GM12872 (cell line): Measurements from ENCODE around the gene NCOA6.

Source experiments
- TF ChIP-seq, protein P1 (sequence below): IDR thresholded peaks from 3 replicates; pipeline ENCODE4 v1.5.1; 2011; ENCODE audit warnings: low read depth, mild to moderate bottlenecking, low read length, moderate library complexity; ENCODE audit not compliant: insufficient read depth

Gene NCOA6

DNA sequence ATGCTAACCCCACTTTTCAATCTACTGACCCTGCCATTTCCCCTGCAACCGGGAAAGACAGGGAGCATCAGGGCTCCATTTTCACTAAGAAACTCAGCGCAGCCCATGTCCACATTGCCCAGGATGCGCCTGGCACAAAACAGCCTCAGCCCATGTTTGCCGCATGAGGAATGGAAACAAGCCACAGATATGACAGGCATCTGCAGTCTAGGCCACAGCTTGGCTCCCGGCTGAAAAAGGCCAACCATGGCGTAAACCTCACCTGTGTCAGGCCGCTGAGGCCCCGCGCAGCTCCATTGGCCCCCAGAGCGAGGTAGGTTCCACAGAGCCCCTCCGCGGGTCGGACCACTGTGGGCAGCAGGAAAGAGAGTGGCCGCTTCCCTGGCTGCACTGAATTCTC is 25.5 kb upstream of the NCOA6 start:
- TF ChIP-seq, protein P1, sequence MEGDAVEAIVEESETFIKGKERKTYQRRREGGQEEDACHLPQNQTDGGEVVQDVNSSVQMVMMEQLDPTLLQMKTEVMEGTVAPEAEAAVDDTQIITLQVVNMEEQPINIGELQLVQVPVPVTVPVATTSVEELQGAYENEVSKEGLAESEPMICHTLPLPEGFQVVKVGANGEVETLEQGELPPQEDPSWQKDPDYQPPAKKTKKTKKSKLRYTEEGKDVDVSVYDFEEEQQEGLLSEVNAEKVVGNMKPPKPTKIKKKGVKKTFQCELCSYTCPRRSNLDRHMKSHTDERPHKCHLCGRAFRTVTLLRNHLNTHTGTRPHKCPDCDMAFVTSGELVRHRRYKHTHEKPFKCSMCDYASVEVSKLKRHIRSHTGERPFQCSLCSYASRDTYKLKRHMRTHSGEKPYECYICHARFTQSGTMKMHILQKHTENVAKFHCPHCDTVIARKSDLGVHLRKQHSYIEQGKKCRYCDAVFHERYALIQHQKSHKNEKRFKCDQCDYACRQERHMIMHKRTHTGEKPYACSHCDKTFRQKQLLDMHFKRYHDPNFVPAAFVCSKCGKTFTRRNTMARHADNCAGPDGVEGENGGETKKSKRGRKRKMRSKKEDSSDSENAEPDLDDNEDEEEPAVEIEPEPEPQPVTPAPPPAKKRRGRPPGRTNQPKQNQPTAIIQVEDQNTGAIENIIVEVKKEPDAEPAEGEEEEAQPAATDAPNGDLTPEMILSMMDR: no peak

DNA sequence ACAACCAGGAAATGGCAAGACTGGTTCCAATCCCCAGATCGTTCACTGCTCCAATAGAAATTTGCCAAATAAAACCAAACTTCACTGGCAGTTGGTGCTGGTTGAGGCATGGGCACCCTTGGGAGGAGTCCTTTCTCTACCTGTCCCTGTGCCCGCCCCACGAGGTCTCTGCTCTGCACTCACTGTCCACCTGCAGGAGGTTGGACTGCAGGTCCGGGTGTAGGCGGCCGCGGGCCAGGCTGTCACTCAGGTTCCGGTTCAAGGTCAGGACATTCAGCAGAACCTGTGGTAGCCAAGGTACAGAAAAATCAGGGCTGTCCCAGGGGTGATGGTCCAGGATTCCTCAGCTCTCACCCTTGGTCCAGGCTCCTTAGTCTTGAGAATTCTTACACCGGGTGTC is 24.3 kb upstream of the NCOA6 start:
- TF ChIP-seq, protein P1: no peak

DNA sequence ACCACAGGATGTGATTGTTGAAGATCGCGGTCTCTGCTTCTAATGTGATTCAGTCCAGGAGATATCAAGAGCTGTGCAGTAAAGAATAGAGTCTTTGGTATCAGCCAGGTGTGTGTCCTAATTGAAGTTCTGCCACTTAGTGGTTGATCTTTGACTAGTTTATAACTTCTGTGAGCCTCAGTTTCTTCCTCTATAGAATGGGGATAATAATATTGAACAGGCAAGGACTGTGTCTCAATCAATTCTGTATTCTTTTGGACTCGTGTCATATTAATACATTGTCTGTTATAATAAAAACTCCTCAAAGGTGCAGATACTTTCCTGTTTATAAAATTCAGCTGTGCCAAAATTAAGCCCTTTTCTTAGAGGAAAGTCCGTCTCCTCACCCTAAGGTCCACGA is 23.1 kb upstream of the NCOA6 start:
- TF ChIP-seq, protein P1: no peak

DNA sequence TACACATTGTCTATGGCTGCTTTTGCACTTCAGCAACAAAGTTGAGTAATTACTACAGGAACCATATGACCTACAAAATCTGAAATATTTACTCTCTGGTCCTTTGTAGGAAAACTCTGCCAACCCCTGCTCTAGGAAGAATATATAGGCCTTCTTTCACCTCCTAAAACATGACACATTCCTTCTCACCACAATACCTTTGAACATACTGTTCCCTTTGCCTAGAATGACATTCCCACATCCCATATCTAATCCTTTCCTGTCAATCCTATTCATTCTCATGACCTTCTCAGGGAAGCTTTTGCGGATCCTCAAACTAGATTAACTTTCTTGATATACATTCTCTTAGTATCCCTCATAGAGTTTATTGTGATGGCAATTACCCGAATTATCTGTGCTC is 18.0 kb upstream of the NCOA6 start:
- TF ChIP-seq, protein P1: no peak

DNA sequence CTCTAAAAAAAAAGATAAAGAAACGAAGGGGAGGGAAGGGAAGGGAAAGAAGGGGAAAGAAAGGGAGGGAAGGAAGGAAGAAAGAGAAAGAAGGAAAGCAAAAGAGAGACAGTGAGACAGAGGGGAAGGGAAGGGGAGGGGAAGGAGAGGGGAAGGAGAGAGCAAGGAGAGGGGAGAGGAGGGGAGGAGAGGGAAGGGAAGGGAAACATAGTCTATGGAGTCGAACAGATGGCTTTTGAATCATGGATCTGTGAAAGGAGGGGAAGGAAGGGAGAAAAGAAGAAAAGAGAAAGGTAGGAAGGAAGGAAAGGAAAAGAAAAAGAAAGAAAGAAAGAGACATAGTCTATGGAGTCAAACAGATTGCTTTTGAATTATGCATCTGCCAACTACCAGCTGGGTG is 16.7 kb upstream of the NCOA6 start:
- TF ChIP-seq, protein P1: no peak

DNA sequence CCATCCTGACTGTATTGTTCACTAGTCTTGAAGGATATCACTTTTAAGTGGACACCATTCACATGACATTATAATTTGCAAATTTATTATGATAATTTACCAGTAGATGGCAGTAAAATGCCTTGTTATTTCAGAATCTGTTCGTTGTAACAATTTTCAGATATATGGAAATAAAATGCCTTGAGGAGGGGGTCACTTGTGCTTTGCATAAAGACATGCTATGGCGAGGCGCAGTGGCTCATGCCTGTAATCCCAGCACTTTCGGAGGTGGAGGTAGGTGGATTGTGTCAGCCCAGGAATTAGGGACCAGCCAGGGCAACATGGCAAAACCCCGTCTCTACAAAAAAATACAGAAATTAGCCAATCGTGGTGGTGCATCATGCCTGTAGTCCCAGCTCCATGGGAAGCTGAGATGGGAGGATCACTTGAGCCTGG is 9.0 kb upstream of the NCOA6 start:
- TF ChIP-seq, protein P1: no peak; the same call in 2 of the 3 replicates

DNA sequence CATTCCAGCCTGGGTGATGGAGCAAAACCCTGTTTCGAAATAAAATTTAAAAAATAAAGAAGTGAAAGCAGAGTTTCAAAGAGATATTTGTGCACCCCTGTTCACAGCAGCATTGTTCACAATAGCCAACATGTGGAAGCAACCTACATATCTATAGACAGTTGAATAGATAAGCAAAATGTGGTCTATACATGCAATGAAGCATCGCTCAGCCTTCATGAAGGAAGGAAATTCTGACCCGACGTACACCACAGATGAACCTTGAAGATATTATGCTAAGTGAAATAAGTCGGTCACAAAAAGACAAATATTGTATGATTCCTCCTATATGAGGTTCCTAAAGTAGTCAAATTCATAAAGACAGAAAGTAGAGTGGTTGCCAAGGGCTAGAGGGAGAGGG is 6.5 kb upstream of the NCOA6 start:
- TF ChIP-seq, protein P1: no peak

DNA sequence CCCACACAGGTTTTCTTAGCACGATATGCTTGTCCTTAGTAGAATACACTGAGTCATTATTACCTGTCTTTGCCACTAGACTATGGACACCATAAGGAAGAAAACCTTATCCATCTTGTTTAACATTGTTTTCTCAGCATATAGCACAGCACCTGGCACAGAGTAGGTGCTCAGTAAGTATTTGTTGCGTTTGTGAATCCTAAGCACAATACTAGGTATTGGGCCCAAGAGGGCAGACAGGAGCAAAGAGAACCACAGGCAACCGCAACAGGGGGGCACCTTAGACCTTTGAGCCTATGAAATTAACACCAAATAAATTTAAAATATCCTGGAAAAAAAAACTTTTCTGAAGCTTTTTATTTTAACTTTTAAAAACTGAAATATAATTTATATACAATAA is 3.7 kb upstream of the NCOA6 start:
- TF ChIP-seq, protein P1: no peak
